ENCODE data around the gene PCSK5.

The PCSK5 gene

GRCh38 chr9:75990156-75990555 lies 99.7 kb downstream of the PCSK5 start:
- DNase-seq (no peak), ATAC-seq (ENCODE audit: insufficient read depth, low read depth) (no peak)
- peaks cover 6% of the 10 kb centered on the region for H3K36me3 ChIP-seq (ENCODE audit: insufficient read depth, low read length)
- H3K27ac ChIP-seq (ENCODE audit: low read length) = no peak overlapping the region
- no peaks in the 10 kb centered on the region for H3K4me1 ChIP-seq (ENCODE audit: insufficient read depth, low read length)
- H2AFZ ChIP-seq (ENCODE audit: low read depth, low read length) = no peak overlapping the region
- H4K20me1 ChIP-seq (ENCODE audit: insufficient read depth, low read length) = no peaks in the 10 kb centered on the region
- TF ChIP-seq CTCF (IDR thresholded peaks at IDR 0.05; ENCODE audit: borderline replicate concordance, extremely low read depth, low read length, poor library complexity, severe bottlenecking) = no peak
- no peak for TF ChIP-seq EZH2 (IDR thresholded peaks at IDR 0.05; ENCODE audit: borderline replicate concordance, low read depth, low read length, severe bottlenecking)
- H3K79me2 ChIP-seq (ENCODE audit: insufficient read depth, low read length) = no peaks in the 10 kb centered on the region
- H3K9me3 ChIP-seq (ENCODE audit: insufficient read depth, low read length, severe bottlenecking) = no peaks in the 10 kb centered on the region
- no peaks in the 10 kb centered on the region for H3K27me3 ChIP-seq (ENCODE audit: insufficient read depth, low read length, poor library complexity)
- no peak overlapping the region for H3K4me3 ChIP-seq (ENCODE audit: low read depth in 1 of 2, low read length in 2 of 2)
- H3K9ac ChIP-seq (ENCODE audit: low read depth, low read length) = no peak overlapping the region
- no peak overlapping the region for H3K4me2 ChIP-seq (ENCODE audit: insufficient read depth, low read length)

- no peak for TF ChIP-seq CTCF (IDR thresholded peaks at IDR 0.05; ENCODE audit: borderline replicate concordance, extremely low read depth, low read length, poor library complexity, severe bottlenecking)
- H3K4me3 ChIP-seq (ENCODE audit: low read depth in 1 of 2, low read length in 2 of 2) = no peak overlapping the region
- no peaks in the 10 kb centered on the region for H3K4me1 ChIP-seq (ENCODE audit: insufficient read depth, low read length)
- H2AFZ ChIP-seq (ENCODE audit: low read depth, low read length) = no peak overlapping the region
- H4K20me1 ChIP-seq (ENCODE audit: insufficient read depth, low read length) = no peaks in the 10 kb centered on the region
- no peak for DNase-seq
- H3K36me3 ChIP-seq (ENCODE audit: insufficient read depth, low read length) = peaks cover 6% of the 10 kb centered on the region
- H3K9me3 ChIP-seq (ENCODE audit: insufficient read depth, low read length, severe bottlenecking) = no peaks in the 10 kb centered on the region
- no peak overlapping the region for H3K27ac ChIP-seq (ENCODE audit: low read length)
- H3K27me3 ChIP-seq (ENCODE audit: insufficient read depth, low read length, poor library complexity) = no peaks in the 10 kb centered on the region
- ATAC-seq (ENCODE audit: insufficient read depth, low read depth) = no peak
- no peaks in the 10 kb centered on the region for H3K79me2 ChIP-seq (ENCODE audit: insufficient read depth, low read length)
- no peak overlapping the region for H3K4me2 ChIP-seq (ENCODE audit: insufficient read depth, low read length)
- H3K9ac ChIP-seq (ENCODE audit: low read depth, low read length) = no peak overlapping the region
These were observed 100.3 kb downstream of the PCSK5 start for GRCh38 chr9:75990576-75991304.

- Histone ChIP-seq H2AFZ (ENCODE audit: low read depth, low read length) (no peak overlapping the region), H3K27me3 (ENCODE audit: insufficient read depth, low read length, poor library complexity) (no peaks in the 10 kb centered on the region), H3K4me2 (ENCODE audit: insufficient read depth, low read length) (no peak overlapping the region), H3K36me3 (ENCODE audit: insufficient read depth, low read length) (no peaks in the 10 kb centered on the region; the same call in 1 of the 2 replicates), H3K4me3 (ENCODE audit: low read depth in 1 of 2, low read length in 2 of 2) (no peak overlapping the region), H4K20me1 (ENCODE audit: insufficient read depth, low read length) (no peaks in the 10 kb centered on the region), H3K9me3 (ENCODE audit: insufficient read depth, low read length, severe bottlenecking) (no peaks in the 10 kb centered on the region), H3K9ac (ENCODE audit: low read depth, low read length) (no peak overlapping the region), H3K79me2 (ENCODE audit: insufficient read depth, low read length) (no peaks in the 10 kb centered on the region), H3K27ac (ENCODE audit: low read length) (no peak overlapping the region), H3K4me1 (ENCODE audit: insufficient read depth, low read length) (no peaks in the 10 kb centered on the region)
- TF ChIP-seq CTCF (IDR thresholded peaks at IDR 0.05; ENCODE audit: borderline replicate concordance, extremely low read depth, low read length, poor library complexity, severe bottlenecking) (no peak), EZH2 (IDR thresholded peaks at IDR 0.05; ENCODE audit: borderline replicate concordance, low read depth, low read length, severe bottlenecking) (no peak)
- ATAC-seq (ENCODE audit: insufficient read depth, low read depth) = no peak
- no peak for DNase-seq
These were observed 102.2 kb downstream of the PCSK5 start for GRCh38 chr9:75992482-75993206.

Data from DND-41 (cell line).